ENCODE measurements around the gene ZNF678. TPM values are rescaled to one million over a fixed set of nuclear protein-coding genes. Genes with fewer than 3 reads are reported as not detected.

The ZNF678 gene
- total and polyA plus RNA-seq, 9 of the 15 experiments (the other 6 are each of a cell fraction or from before 2014, with no cell fraction given), result 3.0 to 16.8 (median 8.0) TPM

GRCh38 chr1:227541129-227541528 lies 22.2 kb upstream of the ZNF678 start:
- H2AFZ ChIP-seq (ENCODE audit: low read depth, low read length), result no peak overlapping the region
- peaks cover 0 to 12% of the 10 kb centered on the region in 2 experiments; a peak in 1 of 5 replicates for H3K4me1 ChIP-seq (replicated peaks in 1 of 2; ENCODE audit: control insufficient read depth in 2 of 2, insufficient read depth in 2 of 2, low read length in 2 of 2)
- intact Hi-C loops (cut with micrococcal nuclease) (no loop called here), in situ Hi-C loops (cut with MboI) (no loop called here)
- no peaks in the 10 kb centered on the region; the same call in 1 of the 2 replicates for H3K9me3 ChIP-seq (replicated peaks; ENCODE audit: control insufficient read depth, insufficient read depth, low read depth, low read length)
- H3K4me2 ChIP-seq (ENCODE audit: insufficient read depth, low read length), result no peak overlapping the region
- FAIRE-seq (no peak), DNase-seq (ENCODE audit: extremely low read depth in 1 of 4, low spot score in 3 of 4) (no peak), ATAC-seq (no peak)
- BruUV-seq (replicated peaks), result no TSS peak
- no peak overlapping the region for H3K4me3 ChIP-seq
- ChIA-PET POLR2A (interaction anchor here (0.7 to 1.1 kb wide), 2 partner anchors 10 to 30 kb away, joined by 3 to 7 read pairs; no protein-coding TSS in a partner anchor), CTCF (ENCODE audit: low intra/inter-chr PET ratio) (no interaction called here)
- H3K36me3 ChIP-seq (ENCODE audit: control insufficient read depth, insufficient read depth, low read length), result no peaks in the 10 kb centered on the region
- H4K20me1 ChIP-seq (replicated peaks; ENCODE audit: control insufficient read depth, insufficient read depth, low read length), result no peaks in the 10 kb centered on the region
- 2% methylated on average over 5 of the region's 5 CpGs for WGBS (ENCODE audit: insufficient coverage, low coverage, missing lambda C conversion rate)
- H3K27me3 ChIP-seq (ENCODE audit: control insufficient read depth in 2 of 2, insufficient read depth in 2 of 2, low read length in 2 of 2), result no peaks in the 10 kb centered on the region
- no peak overlapping the region for H3K9ac ChIP-seq (ENCODE audit: insufficient read depth in 1 of 2, low read depth in 2 of 2, low read length in 2 of 2)
- no peak overlapping the region for H3K27ac ChIP-seq (ENCODE audit: extremely low read depth, low read depth, low read length)
- TF ChIP-seq GATA2 (CRISPR knock-in tag; IDR thresholded peaks at IDR 0.05), result no peak
- no peaks in the 10 kb centered on the region for H3K9me1 ChIP-seq (ENCODE audit: control insufficient read depth, insufficient read depth, low read length)
- no peaks in the 10 kb centered on the region for H3K79me2 ChIP-seq (ENCODE audit: control insufficient read depth, insufficient read depth, low read length)

DNA sequence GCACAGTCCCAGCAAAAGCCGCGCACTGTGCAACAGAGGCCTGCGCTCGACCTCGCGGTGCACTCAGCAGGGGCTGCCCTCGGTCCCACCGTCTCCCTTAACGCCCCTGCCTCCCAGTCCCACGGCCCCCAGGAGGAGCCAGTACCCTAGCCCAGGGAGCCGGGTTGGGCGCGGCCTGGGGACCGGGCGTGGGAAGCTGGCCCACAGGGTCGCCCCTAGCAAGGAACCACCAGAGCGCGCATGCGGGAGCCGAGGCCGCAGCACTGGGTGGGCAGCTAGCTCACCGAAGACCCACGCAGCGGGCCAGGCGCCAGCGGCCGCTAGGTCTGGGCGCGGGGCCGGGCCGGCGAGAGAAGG lies 21.6 kb upstream of the ZNF678 start:
- H3K9me3 ChIP-seq (replicated peaks; ENCODE audit: control insufficient read depth, insufficient read depth, low read depth, low read length), result no peaks in the 10 kb centered on the region; the same call in 1 of the 2 replicates
- in situ Hi-C loops (cut with MboI) (no loop called here), intact Hi-C loops (cut with micrococcal nuclease) (no loop called here)
- H3K4me2 ChIP-seq (ENCODE audit: insufficient read depth, low read length), result no peak overlapping the region
- WGBS (ENCODE audit: insufficient coverage, low coverage, missing lambda C conversion rate), result 63% methylated on average over 18 of the region's 32 CpGs
- peaks cover 0 to 12% of the 10 kb centered on the region in 2 experiments; a peak in 1 of 5 replicates for H3K4me1 ChIP-seq (replicated peaks in 1 of 2; ENCODE audit: control insufficient read depth in 2 of 2, insufficient read depth in 2 of 2, low read length in 2 of 2)
- no peak for DNase-seq (ENCODE audit: extremely low read depth in 1 of 4, low spot score in 3 of 4)
- no peak overlapping the region for H3K27ac ChIP-seq (ENCODE audit: extremely low read depth, low read depth, low read length)
- H3K9ac ChIP-seq (ENCODE audit: insufficient read depth in 1 of 2, low read depth in 2 of 2, low read length in 2 of 2), result no peak overlapping the region
- H3K79me2 ChIP-seq (ENCODE audit: control insufficient read depth, insufficient read depth, low read length), result no peaks in the 10 kb centered on the region
- POLR2A ChIA-PET, result interaction anchor here (1.1 kb wide), 1 partner anchor 11 kb away, joined by 7 read pairs; no protein-coding TSS in a partner anchor
- H2AFZ ChIP-seq (ENCODE audit: low read depth, low read length), result no peak overlapping the region
- no peaks in the 10 kb centered on the region for H3K27me3 ChIP-seq (ENCODE audit: control insufficient read depth in 2 of 2, insufficient read depth in 2 of 2, low read length in 2 of 2)
- H3K36me3 ChIP-seq (ENCODE audit: control insufficient read depth, insufficient read depth, low read length), result no peaks in the 10 kb centered on the region
- H3K9me1 ChIP-seq (ENCODE audit: control insufficient read depth, insufficient read depth, low read length), result no peaks in the 10 kb centered on the region
- no peak overlapping the region for H3K4me3 ChIP-seq
- no peak for FAIRE-seq
- CTCF ChIA-PET (ENCODE audit: low intra/inter-chr PET ratio), result interaction anchor here (0.7 kb wide), 1 partner anchor 203 kb away, joined by 3 read pairs; no protein-coding TSS in a partner anchor
- no TSS peak for BruUV-seq (replicated peaks)
- no peak for ATAC-seq
- no peaks in the 10 kb centered on the region for H4K20me1 ChIP-seq (replicated peaks; ENCODE audit: control insufficient read depth, insufficient read depth, low read length)
- TF ChIP-seq MTA1 (IDR thresholded peaks at IDR 0.05; ENCODE audit: borderline replicate concordance) (no peak), ATF1 (CRISPR knock-in tag; IDR thresholded peaks at IDR 0.05) (no peak), ATF1 (tag; IDR thresholded peaks at IDR 0.05) (no peak), HBP1 (CRISPR knock-in tag; IDR thresholded peaks at IDR 0.05) (no peak), KDM2B (CRISPR knock-in tag; IDR thresholded peaks at IDR 0.05) (no peak), ZNF232 (CRISPR knock-in tag; IDR thresholded peaks at IDR 0.05) (no peak), ASH1L (IDR thresholded peaks at IDR 0.05; ENCODE audit: borderline replicate concordance, low read depth, partially characterized antibody) (no peak), ZNF354B (CRISPR knock-in tag; IDR thresholded peaks at IDR 0.05) (no peak), ZNF175 (CRISPR knock-in tag; IDR thresholded peaks at IDR 0.05; ENCODE audit: low read depth) (no peak), GTF2F1 (IDR thresholded peaks at IDR 0.05; ENCODE audit: low read depth, low read length) (no peak), CHCHD3 (CRISPR knock-in tag; IDR thresholded peaks at IDR 0.05) (no peak)
- TF ChIP-seq, protein P1, sequence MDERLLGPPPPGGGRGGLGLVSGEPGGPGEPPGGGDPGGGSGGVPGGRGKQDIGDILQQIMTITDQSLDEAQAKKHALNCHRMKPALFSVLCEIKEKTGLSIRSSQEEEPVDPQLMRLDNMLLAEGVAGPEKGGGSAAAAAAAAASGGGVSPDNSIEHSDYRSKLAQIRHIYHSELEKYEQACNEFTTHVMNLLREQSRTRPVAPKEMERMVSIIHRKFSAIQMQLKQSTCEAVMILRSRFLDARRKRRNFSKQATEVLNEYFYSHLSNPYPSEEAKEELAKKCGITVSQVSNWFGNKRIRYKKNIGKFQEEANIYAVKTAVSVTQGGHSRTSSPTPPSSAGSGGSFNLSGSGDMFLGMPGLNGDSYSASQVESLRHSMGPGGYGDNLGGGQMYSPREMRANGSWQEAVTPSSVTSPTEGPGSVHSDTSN (CRISPR knock-in tag; IDR thresholded peaks at IDR 0.05; ENCODE audit: low read depth), result no peak
- TF ChIP-seq, protein P1 (tag; conservative IDR thresholded peaks at IDR 0.05; ENCODE audit: low read depth), result no peak

Measured in K562 (cell line).